AG04449 (cell line): ENCODE measurements around the gene CCDC50.

ENCODE experiments used
- CTCF ChIA-PET: fragments of 350-600 bp; formaldehyde crosslinking; extraction: SDS; loops from one replicate; lab custom pipeline; 2021; ENCODE audit warnings: antibody characterized with exemption; lab: Yijun Ruan, JAX
- POLR2A ChIA-PET: fragments of 400-600, 350-600 bp; formaldehyde crosslinking; extraction: SDS; loops from one replicate; lab custom pipeline; 2020; ENCODE audit warnings: antibody characterized with exemption, inconsistent platforms; lab: Yijun Ruan, JAX
- DNase-seq: peaks from one replicate; pipeline ENCODE4 v3.0.0-alpha.2; 2010; ENCODE audit warnings: low read depth, low spot score
- H3K4me3 ChIP-seq: 2 replicates; pipeline ENCODE4 v1.5.1; 2011; ENCODE audit warnings: low read depth, mild to moderate bottlenecking, control low read depth, low read length
- CTCF ChIP-seq: IDR thresholded peaks from one replicate; pipeline ENCODE4 v1.5.1; 2011; ENCODE audit warnings: mild to moderate bottlenecking, moderate library complexity, low read length, control low read depth, inconsistent platforms; ENCODE audit not compliant: insufficient read depth; ENCODE audit errors: missing control alignments

The CCDC50 gene

GRCh38 chr3:191327526-191327925, 1.7 kb upstream of the CCDC50 start:
- TF ChIP-seq CTCF = no peak
- H3K4me3 ChIP-seq = no peak overlapping the region
- ChIA-PET CTCF (no interaction called here), POLR2A (no interaction called here)
- no peak for DNase-seq

DNA sequence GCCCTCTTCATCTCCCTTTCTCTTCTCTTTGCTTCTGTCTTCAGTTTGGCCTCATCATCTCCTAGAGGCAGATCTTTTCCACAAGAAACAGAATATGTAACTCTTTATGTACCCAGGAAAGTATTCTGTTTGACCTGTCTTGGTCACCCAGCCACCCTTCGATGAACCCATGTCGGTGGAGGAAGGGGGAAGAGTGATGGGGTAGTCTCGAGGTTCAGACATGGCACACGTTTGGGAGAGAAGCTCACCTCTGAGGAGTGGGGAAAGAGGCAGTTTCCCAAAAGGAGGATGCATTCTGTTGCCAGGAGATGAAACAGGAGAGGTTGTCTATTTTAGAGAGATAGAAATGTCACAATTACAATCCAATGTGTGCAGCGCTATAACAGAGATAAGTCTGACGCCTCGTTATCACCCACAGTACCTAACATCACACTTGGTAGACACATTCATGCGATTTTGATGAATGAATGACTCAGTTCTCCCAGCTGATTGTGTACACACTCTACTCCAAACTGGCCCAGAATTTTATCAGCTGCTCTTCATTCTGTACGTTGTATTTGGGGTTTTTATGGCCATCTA, 722 bp upstream of the CCDC50 start:
- ChIA-PET POLR2A (interaction anchor here (0.6 to 1.0 kb wide), 4 partner anchors 9 to 108 kb away, joined by 3 to 5 read pairs (median 3); no protein-coding TSS in a partner anchor), CTCF (interaction anchor here (1.3 kb wide), 1 partner anchor 85 kb away, joined by 3 read pairs; no protein-coding TSS in a partner anchor)
- DNase-seq = no peak
- no peak for TF ChIP-seq CTCF
- peak overlapping the region; percentile 76 for H3K4me3 ChIP-seq

- ChIA-PET CTCF (interaction anchor here (1.3 kb wide), 1 partner anchor 87 kb away, joined by 3 read pairs; no protein-coding TSS in a partner anchor), POLR2A (interaction anchor here (1.0 kb wide), 3 partner anchors 8 to 37 kb away, joined by 3 to 5 read pairs (median 3); no protein-coding TSS in a partner anchor)
- peak within 1 kb of the TSS; percentile 76 for H3K4me3 ChIP-seq
- DNase-seq = no peak
- TF ChIP-seq CTCF = no peak
Measured at GRCh38 chr3:191329654-191330529, 698 bp downstream of the CCDC50 start, which contains the start of gene UTS2B. TSS of gene UTS2B (minus strand) at chr3:191330526. CDS start at chr3:191282189, 48,337 bp downstream.

DNA sequence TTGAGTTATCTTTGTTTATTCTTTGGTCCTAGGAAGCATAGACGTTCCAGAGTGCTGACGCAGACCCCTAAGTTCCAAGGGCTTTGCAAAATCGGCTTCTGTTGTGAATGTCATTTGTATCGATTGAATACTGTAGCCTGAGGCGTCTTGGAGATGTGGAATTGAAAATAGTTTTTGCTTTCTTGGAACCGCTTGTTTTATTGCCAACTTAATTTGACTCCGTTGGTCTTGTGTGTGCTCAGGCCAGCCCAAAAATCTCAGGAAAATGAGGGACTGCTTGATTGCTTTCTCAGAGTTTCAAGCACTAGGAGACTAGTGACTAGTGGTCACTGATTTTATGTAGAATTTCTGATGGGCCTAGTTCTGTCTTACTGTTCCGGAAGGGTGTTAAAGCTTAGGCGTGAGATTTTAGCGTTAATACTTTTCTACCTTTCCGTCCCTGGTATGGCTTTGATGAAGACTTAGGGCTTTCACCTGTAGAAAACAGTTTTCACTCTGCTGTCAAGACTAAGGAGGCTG, 1.4 kb downstream of the CCDC50 start:
- DNase-seq = no peak
- no peak for TF ChIP-seq CTCF
- H3K4me3 ChIP-seq = peak overlapping the region; percentile 76
- ChIA-PET CTCF (no interaction called here), POLR2A (interaction anchor here (0.5 to 1.0 kb wide), 2 partner anchors 11 to 25 kb away, joined by 3 read pairs; no protein-coding TSS in a partner anchor)

GRCh38 chr3:191331388-191331787, 2.2 kb downstream of the CCDC50 start:
- ChIA-PET CTCF (no interaction called here), POLR2A (interaction anchor here (0.5 kb wide), 1 partner anchor 11 kb away, joined by 3 read pairs; no protein-coding TSS in a partner anchor)
- no peak for TF ChIP-seq CTCF
- H3K4me3 ChIP-seq = peak overlapping the region; percentile 76
- no peak for DNase-seq
